ENCODE data around the gene VPS26C. TPM values are rescaled to one million over a fixed set of nuclear protein-coding genes. Genes with fewer than 3 reads are reported as not detected.

The VPS26C gene
- total RNA-seq, 1 experiment from 2014 or later = 47.4 TPM

GRCh38 chr21:37232274-37233018 is 34.7 kb downstream of the VPS26C start:
- Histone ChIP-seq H3K27me3 (ENCODE audit: control insufficient read depth, insufficient read depth, low read length) (no peaks in the 10 kb centered on the region), H3K9me3 (ENCODE audit: control insufficient read depth, insufficient read depth, low read depth, low read length) (no peaks in the 10 kb centered on the region), H3K4me3 (ENCODE audit: low read depth in 2 of 2, low read length in 2 of 2) (no peak overlapping the region), H3K4me1 (ENCODE audit: control insufficient read depth, insufficient read depth, low read length) (no peaks in the 10 kb centered on the region), H3K27ac (ENCODE audit: low read length) (no peak overlapping the region), H3K36me3 (ENCODE audit: control insufficient read depth, insufficient read depth, low read length) (peaks cover 2% of the 10 kb centered on the region; the same call in 1 of the 2 replicates)
- POLR2A ChIA-PET = no interaction called here
- no peak for ATAC-seq
- intact Hi-C loops (cut with micrococcal nuclease; ENCODE audit: unreplicated experiment) = no loop called here
- TF ChIP-seq CTCF (IDR thresholded peaks at IDR 0.05) = no peak
- TF ChIP-seq REST (IDR thresholded peaks at IDR 0.05; ENCODE audit: insufficient read depth in 1 of 2, low read depth in 2 of 2, low read length in 1 of 2) = no peak
- no peak for TF ChIP-seq SIN3A (IDR thresholded peaks at IDR 0.05; ENCODE audit: borderline replicate concordance, insufficient read depth, low read depth, low read length)
- no peak for TF ChIP-seq POLR2AphosphoS5 (IDR thresholded peaks at IDR 0.05; ENCODE audit: low read depth, low read length)
- TF ChIP-seq TCF7L2 (IDR thresholded peaks at IDR 0.05; ENCODE audit: low read depth, low read length) = no peak
- in situ Hi-C loops (cut with HindIII; ENCODE audit: low pct_unique_long_range_greater_than_20kb, low sequenced_read_pairs) = no loop called here
- CTCF ChIA-PET = no interaction called here
- no peak for DNase-seq (ENCODE audit: low read depth, low spot score)
- no TSS peak for BruUV-seq (replicated peaks)

- CTCF ChIA-PET = no interaction called here
These were observed 35.5 kb downstream of the VPS26C start for GRCh38 chr21:37231671-37232070.

More at GRCh38 chr21:37231671-37232070, 35.5 kb downstream of the VPS26C start:
- no peak for TF ChIP-seq REST (IDR thresholded peaks at IDR 0.05; ENCODE audit: insufficient read depth in 1 of 2, low read depth in 2 of 2, low read length in 1 of 2)
- no peak for TF ChIP-seq CTCF (IDR thresholded peaks at IDR 0.05)
- no TSS peak for BruUV-seq (replicated peaks)
- Histone ChIP-seq H3K4me3 (ENCODE audit: low read depth in 2 of 2, low read length in 2 of 2) (no peak overlapping the region), H3K36me3 (ENCODE audit: control insufficient read depth, insufficient read depth, low read length) (peaks cover 2% of the 10 kb centered on the region; the same call in 1 of the 2 replicates), H3K27me3 (ENCODE audit: control insufficient read depth, insufficient read depth, low read length) (no peaks in the 10 kb centered on the region), H3K9me3 (ENCODE audit: control insufficient read depth, insufficient read depth, low read depth, low read length) (no peaks in the 10 kb centered on the region), H3K27ac (ENCODE audit: low read length) (no peak overlapping the region), H3K4me1 (ENCODE audit: control insufficient read depth, insufficient read depth, low read length) (no peaks in the 10 kb centered on the region)
- in situ Hi-C loops (cut with HindIII; ENCODE audit: low pct_unique_long_range_greater_than_20kb, low sequenced_read_pairs) = no loop called here
- POLR2A ChIA-PET = no interaction called here
- DNase-seq (ENCODE audit: low read depth, low spot score) (no peak), ATAC-seq (no peak)
- intact Hi-C loops (cut with micrococcal nuclease; ENCODE audit: unreplicated experiment) = no loop called here

Data from Panc1 (cell line).